ENCODE results near the gene ZNF20. TPM values are rescaled to one million over a fixed set of nuclear protein-coding genes. Genes with fewer than 3 reads are reported as not detected.

ZNF20 gene
- polyA plus RNA-seq, 1 donor (not counting 4 experiments of a cell fraction or from before 2014, with no cell fraction given), result 2.4 TPM

- H3K4me3 ChIP-seq (ENCODE audit: control insufficient read depth in 2 of 3, extremely low read depth in 1 of 3, insufficient read depth in 2 of 3, low read depth in 1 of 3, low read length in 3 of 3), result peak overlapping the region; percentile 82 to 95 (median 93)
- H3K36me3 ChIP-seq (ENCODE audit: control insufficient read depth in 2 of 2, extremely low read depth in 1 of 2, insufficient read depth in 2 of 2, low read length in 2 of 2), result peaks cover 2 to 7% of the 10 kb centered on the region in 2 experiments
- FAIRE-seq (no peak), DNase-seq (ENCODE audit: low read depth, low spot score) (no peak)
- H3K9ac ChIP-seq (ENCODE audit: control insufficient read depth, extremely low read depth, insufficient read depth, low read length), result peak overlapping the region; percentile 96
- peak overlapping the region; percentile 82 for H2AFZ ChIP-seq (ENCODE audit: control insufficient read depth, low read length)
- H3K9me1 ChIP-seq (ENCODE audit: control insufficient read depth, extremely low read depth, insufficient read depth, low read length), result no peaks in the 10 kb centered on the region
- peak overlapping the region; percentile 77 for H3K27ac ChIP-seq (ENCODE audit: control insufficient read depth, insufficient read depth, low read length)
- TF ChIP-seq EZH2 (IDR thresholded peaks at IDR 0.05; ENCODE audit: low read length) (no peak), CTCF (optimal IDR thresholded peaks at IDR 0.05 in 1 of 3, IDR thresholded peaks at IDR 0.05 in 1 of 3, conservative IDR thresholded peaks at IDR 0.05 in 1 of 3; ENCODE audit: extremely low read depth in 1 of 3, insufficient read depth in 2 of 3, low read length in 3 of 3) (no peak)
- no peaks in the 10 kb centered on the region for H3K9me3 ChIP-seq (ENCODE audit: control insufficient read depth, low read depth, low read length)
- H3K4me2 ChIP-seq (ENCODE audit: control insufficient read depth, extremely low read depth, insufficient read depth, low read depth, low read length), result peak overlapping the region; percentile 77
- H3K79me2 ChIP-seq (ENCODE audit: control insufficient read depth, insufficient read depth, low read length), result peaks cover 35% of the 10 kb centered on the region
- H3K4me1 ChIP-seq (ENCODE audit: control insufficient read depth, extremely low read depth, insufficient read depth, low read length), result peaks cover 6% of the 10 kb centered on the region
- no peaks in the 10 kb centered on the region for H3K27me3 ChIP-seq (ENCODE audit: control insufficient read depth, extremely low read depth, insufficient read depth, low read length)
- dilution Hi-C loops (cut with MboI; ENCODE audit: extremely low pct_ligation_motif_present, low sequenced_read_pairs), result no loop called here
- no peaks in the 10 kb centered on the region for H4K20me1 ChIP-seq (ENCODE audit: control insufficient read depth, extremely low read depth, insufficient read depth, low read length)
Measured at GRCh38 chr19:12163826-12164225, 23.7 kb upstream of the ZNF20 start.

- Histone ChIP-seq H3K4me2 (ENCODE audit: control insufficient read depth, extremely low read depth, insufficient read depth, low read depth, low read length) (peak within 1 kb of the TSS; percentile 77), H3K9me1 (ENCODE audit: control insufficient read depth, extremely low read depth, insufficient read depth, low read length) (no peaks in the 10 kb centered on the region), H2AFZ (ENCODE audit: control insufficient read depth, low read length) (peak within 1 kb of the TSS; percentile 94), H3K9me3 (ENCODE audit: control insufficient read depth, low read depth, low read length) (no peaks in the 10 kb centered on the region), H4K20me1 (ENCODE audit: control insufficient read depth, extremely low read depth, insufficient read depth, low read length) (no peaks in the 10 kb centered on the region), H3K9ac (ENCODE audit: control insufficient read depth, extremely low read depth, insufficient read depth, low read length) (peak within 1 kb of the TSS; percentile 96), H3K27me3 (ENCODE audit: control insufficient read depth, extremely low read depth, insufficient read depth, low read length) (no peaks in the 10 kb centered on the region), H3K36me3 (ENCODE audit: control insufficient read depth in 2 of 2, extremely low read depth in 1 of 2, insufficient read depth in 2 of 2, low read length in 2 of 2) (peaks cover 2 to 7% of the 10 kb centered on the region in 2 experiments), H3K4me3 (ENCODE audit: control insufficient read depth in 2 of 3, extremely low read depth in 1 of 3, insufficient read depth in 2 of 3, low read depth in 1 of 3, low read length in 3 of 3) (peak within 1 kb of the TSS; percentile 82 to 95 (median 93)), H3K79me2 (ENCODE audit: control insufficient read depth, insufficient read depth, low read length) (peaks cover 32% of the 10 kb centered on the region), H3K4me1 (ENCODE audit: control insufficient read depth, extremely low read depth, insufficient read depth, low read length) (peaks cover 6% of the 10 kb centered on the region), H3K27ac (ENCODE audit: control insufficient read depth, insufficient read depth, low read length) (peak within 1 kb of the TSS; percentile 77)
- FAIRE-seq (peak; percentile 69), DNase-seq (ENCODE audit: low read depth, low spot score) (peak; percentile 66)
- dilution Hi-C loops (cut with MboI; ENCODE audit: extremely low pct_ligation_motif_present, low sequenced_read_pairs), result no loop called here
- TF ChIP-seq EZH2 (IDR thresholded peaks at IDR 0.05; ENCODE audit: low read length), result no peak
Measured at GRCh38 chr19:12162882-12163806, 23.0 kb upstream of the ZNF20 start, which contains the start of gene ZNF136. TSS of gene ZNF136 (plus strand) at chr19:12163096. CDS start at chr19:12163204, 108 bp downstream.

Measured in keratinocyte (primary cell).